Skin of body (tissue), 2 donors: ENCODE data around the gene CMSS1. TPM values are rescaled to one million over a fixed set of nuclear protein-coding genes. Genes with fewer than 3 reads are reported as not detected.

Experiments
- DNase-seq: peaks from one replicate; lab custom pipeline; 2025; lab: John Stamatoyannopoulos, UW
- total RNA-seq: library from RNA; depleted of rRNA; stranded (reverse); fragments of >200 nt; gene quantifications from one replicate; pipeline ENCODE4 v1.2.3, GENCODE V29; 2014

The CMSS1 gene
- total RNA-seq: 12.9 TPM

DNA sequence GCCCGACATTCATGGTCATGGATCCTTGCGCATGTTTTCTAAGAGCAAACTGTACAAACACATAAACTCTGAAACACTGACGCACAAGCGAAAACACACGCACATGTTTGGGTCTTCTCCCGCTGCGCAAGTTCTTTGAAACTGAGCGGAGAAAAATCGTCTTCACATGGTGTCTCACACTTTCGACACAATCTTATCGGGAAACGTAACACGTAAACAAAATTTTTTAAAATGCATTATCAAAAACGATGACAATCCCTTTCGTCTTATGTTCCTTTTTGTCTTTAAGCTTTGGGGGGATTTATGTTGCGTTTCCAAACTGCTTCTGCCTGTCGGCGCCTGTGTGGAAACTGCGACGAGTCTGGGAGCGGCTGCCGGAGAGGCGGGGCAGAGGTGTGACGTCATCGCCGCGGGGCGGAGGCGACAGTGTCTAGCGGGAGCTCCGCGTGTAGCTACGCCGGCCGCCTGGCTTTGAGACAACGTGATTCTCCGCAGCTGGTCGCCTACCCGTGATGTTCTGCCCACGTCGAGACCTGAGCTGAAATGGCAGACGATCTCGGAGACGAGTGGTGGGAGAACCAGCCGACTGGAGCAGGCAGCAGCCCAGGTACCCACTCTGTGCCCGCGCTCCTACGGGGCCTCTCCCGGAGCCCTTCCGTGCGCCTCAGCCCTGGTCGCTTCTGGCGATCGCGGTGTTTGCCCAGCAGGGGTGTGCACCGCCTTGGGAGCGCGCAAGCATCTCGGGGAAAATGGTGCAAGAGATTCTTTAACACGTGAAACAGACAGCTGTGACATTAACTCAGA lies at the start of gene CMSS1:
TSS of gene CMSS1 (plus strand) at position 426 of the 804 bp plus-strand sequence.
- DNase-seq: peak; percentile 94

DNA sequence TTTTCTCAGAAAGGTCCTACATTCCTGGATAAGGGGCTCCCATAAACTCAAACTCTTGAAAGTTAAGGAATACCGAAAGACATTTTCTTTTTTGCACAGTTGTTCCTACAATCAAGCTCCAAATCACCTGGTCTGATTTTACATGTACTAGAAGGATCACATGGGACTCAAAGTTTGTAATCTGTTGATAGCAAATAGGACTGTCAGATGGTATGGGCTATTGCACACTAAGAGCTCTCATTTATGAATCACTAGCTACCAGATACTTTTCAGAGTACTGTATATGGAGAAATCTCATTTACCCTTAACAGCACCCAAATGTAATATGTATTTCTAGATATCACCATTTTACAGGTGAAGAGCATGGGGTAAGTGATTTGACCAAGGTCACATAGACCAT lies 49.5 kb upstream of the CMSS1 start:
- no peak for DNase-seq

DNA sequence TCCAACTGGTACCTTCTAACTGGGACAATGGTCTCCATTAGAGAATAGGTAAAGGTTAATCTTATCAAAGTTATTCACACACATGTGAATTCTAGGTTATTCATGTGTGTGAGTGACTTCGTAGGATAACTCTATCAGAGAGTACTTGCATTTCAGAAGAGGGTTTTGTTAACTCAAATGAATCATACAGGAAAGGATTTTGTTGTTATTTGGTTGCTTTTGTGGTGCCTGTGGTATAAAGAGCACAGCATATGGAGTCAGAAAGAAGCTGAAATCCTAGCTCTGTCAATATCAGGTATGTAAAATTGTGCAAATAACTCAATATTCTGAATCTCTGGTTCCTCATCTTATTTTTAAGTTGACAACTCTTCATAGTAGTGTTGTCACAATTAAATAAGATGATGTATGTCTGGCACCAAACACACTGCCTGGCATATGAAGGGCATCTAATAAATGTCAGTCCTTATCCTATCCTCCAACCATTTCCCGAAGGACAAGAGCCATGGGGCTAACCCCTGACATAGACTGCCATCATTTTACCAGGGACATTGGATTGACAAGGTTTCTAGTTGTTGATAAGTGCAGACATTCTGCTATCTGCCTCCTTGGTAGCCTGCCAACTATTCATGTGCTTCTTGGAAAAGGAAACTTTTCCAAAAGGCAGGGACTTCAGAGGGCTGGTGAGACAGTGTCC lies 48.7 kb upstream of the CMSS1 start:
- DNase-seq: no peak

DNA sequence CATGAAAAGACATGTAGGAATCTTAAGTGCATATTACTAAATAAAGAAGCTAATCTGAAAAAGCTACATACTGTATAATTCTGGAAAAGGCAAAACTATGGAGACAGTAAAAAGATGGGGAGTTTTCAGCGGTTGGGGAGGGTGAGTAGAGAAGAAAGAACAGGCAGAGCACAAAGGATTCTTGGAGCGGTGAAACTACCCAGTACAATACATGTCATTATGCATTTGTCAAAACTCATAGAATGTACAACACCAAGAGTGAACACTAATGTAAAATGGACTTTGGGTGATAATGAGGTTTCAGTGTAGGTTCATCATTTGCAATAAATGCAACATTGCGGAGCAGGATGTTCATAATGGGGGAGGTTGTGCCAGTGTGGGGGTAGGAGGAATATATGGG lies 45.5 kb upstream of the CMSS1 start:
- no peak for DNase-seq

DNA sequence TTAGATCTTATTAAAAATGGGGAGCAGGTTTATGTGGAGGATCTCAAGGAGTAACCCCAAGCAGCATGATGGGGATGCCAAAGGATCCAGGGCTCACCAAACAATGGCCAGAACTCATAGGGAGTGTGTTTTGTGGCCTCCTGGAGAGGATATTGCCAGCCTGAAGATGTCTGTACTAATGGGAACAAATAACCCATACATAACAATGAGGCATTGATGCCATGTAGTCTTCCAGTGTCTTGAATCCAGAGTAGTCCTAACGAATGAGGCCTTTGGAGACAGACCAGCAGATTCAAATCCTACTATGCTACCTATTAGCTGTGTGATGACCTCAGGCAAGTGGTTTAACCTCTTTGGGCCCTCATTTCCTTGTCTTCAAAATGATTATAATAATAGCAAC lies 45.0 kb upstream of the CMSS1 start:
- DNase-seq: no peak

DNA sequence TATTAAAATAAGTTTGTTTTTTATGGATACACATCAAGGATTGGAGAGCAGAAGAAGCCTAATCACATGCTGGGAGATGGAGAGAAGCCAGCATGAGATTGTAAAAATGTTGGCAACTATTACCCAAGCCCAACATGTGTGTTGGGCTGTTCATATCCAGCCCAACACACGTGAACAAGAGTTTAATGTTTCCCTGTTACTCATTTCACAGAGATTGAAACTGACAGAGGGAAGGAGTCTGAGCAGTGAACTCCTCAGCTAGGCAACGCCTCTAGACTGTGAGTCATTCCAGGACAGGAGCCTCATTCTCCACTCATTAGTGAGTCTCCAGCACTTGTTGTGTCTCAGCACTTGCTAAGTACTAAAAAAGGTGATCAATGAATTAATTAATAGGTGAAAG lies 43.2 kb upstream of the CMSS1 start:
- DNase-seq: peak; percentile 69

DNA sequence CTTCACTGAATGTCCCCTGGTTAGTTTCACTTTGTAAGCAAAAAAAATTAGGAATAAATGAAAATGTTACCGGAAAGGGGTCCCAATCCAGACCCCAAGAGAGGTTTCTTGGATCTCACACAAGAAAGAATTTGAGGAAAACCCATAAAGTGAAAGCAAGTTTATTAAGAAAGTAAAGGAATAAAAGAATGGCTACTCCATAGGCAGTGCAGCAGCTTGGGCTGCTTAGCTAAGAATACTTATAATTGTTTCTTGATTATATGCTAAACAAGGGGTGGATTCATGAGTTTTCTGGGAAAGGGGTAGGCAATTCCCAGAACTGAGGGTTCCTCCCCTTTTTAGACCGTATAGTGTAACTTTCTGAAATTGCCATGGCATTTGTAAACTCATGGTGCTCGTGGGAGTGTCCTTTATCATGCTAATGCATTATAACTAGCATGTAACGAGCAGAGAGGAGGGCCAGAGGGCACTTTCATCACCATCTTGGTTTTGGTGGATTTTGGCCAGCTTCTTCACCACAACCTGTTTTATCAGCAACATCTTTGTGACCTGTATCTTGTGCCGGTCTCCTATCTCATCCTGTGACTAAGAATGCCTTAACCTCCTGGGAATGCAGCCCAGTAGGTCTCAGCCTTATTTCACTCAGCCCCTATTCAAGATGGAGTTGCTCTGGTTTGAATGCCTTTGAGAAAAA lies 41.0 kb upstream of the CMSS1 start:
- DNase-seq: no peak

DNA sequence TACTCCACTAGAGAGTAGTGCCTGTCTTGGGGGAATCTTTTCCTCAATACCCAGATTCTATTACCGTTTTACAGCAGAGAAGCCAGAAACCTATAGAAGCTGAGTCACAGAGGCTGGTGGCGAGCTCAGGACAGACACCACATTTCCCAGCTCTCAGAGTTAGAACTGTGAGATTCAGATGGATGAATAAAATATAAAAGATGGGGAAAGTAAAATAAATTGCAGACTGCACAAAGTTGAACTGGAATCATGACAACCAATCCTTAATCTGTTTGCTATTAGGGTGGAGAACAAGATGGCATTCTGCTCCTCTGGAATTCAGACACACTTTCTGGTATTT lies 40.5 kb upstream of the CMSS1 start:
- DNase-seq: no peak

DNA sequence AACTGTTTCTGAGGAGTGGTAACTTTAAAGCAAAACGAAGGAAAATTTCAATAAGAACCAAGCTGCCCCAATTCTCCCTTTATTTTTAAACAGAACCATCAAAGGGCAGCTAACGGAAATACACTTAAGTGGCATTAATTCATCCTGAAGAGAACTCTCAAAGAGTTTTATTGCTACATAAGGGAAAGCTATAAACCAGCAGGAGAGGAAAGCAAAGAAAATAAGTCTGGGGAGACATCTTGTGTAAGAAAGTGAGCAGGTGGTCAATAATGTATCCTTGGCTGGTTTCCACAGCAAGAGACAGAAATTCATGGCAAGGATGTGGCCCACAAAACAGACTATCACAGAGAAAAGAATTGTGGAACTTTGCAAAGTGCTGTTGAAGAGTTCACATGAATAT lies 40.0 kb upstream of the CMSS1 start:
- no peak for DNase-seq

DNA sequence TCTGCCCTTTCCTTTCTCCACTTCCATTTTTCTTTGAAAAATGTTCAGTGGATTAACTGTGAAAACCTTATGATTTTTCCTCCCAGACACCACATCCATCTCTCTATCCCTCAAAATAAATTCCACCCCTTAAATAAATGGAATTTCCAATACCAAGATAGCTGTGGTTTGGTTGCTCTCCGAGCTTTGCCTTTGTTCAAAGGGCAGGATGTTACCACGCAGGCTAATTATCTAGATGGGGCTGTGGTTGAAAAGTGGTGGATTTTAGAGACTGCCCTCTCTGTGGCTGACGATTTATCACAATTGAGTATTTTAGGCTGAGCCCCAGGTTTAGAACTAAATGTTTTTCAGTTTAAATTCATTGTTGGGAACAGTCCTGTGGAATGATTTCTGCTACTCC lies 36.9 kb upstream of the CMSS1 start:
- DNase-seq: no peak

DNA sequence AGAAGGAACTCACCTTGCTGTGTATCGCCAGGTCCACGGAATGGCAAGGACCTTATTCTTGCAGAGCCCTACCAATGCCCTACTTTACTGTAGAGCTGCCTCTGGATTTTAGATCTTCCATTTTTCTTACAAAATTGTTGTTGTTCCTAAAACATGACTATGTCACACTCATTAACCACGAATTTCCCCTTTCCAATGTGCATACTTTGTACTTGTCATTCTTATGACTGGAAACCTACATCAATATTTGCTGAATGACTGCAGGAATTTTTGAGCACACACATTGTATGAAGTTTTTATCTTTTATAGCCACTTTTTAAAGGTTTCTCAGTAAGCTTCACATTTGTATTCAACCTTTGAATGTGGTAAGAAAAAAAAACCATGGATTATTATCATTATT lies 35.9 kb upstream of the CMSS1 start:
- no peak for DNase-seq

DNA sequence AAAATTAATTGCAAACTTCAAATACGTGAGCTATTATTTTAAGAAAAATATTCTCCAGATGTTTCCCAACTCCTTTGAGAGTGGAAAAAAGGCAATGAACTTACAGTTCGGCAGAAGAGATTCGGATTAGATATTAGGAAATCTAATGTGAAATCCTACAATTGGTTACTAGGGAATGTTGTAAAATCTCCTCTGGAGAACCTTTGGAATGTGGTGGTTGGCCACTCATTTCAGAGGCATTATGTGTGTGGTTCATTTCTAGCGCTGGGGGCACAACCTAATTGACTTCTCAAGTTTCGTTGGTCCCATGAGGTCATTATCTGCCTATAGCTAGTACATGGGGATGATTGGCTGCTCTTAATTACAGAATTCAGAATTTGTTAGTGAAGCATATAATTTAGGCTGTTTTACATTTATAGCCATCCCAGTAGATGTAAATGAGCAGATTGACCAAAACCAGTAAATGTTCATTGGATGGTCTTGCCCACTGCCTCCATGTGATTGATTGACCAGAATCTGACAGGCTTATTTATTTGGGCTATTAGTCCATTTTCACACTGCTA lies 34.6 kb upstream of the CMSS1 start:
- DNase-seq: no peak

DNA sequence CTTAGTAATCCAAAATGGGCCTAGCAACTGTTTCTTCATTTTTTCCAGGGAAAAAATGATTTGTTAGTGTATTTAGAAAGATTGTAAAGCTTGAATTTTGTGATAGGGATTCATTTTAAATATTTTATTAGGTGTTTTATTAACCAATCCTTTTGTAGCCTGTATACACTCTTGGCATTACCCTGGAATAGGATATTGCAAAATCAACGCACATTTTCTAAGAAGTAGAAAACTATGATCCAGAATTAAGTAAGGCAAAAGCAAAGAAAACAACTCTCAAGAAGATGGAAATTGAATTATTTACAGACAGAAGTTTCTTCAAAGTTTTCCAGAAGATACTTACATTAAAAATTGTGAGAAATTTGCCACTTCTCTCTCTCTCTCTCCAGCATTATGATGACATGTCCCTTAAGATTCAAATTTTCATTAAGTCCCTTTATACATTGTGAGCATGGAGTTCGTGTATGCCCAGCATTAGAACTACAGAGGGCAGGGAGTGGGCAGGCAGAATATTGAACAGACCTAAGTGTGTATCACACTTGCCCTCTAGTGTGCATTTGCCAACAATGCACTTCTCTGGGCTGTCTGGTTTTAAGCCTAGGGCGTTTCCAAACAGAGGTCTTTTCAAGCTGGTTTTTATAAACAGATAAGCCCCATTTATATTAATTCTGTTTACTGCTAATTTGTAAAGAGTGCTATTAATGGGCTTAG lies 28.5 kb upstream of the CMSS1 start:
- DNase-seq: no peak

DNA sequence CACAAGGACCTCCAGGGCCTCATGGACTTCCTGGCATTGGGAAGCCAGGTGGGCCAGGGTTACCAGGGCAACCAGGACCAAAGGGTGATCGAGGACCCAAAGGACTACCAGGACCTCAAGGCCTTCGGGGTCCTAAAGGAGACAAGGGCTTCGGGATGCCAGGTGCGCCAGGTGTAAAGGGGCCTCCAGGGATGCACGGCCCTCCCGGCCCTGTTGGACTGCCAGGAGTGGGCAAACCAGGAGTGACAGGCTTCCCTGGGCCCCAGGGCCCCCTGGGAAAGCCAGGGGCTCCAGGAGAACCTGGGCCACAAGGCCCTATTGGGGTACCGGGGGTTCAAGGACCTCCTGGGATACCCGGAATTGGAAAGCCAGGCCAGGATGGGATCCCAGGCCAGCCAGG lies 23.2 kb upstream of the CMSS1 start:
- DNase-seq: no peak

DNA sequence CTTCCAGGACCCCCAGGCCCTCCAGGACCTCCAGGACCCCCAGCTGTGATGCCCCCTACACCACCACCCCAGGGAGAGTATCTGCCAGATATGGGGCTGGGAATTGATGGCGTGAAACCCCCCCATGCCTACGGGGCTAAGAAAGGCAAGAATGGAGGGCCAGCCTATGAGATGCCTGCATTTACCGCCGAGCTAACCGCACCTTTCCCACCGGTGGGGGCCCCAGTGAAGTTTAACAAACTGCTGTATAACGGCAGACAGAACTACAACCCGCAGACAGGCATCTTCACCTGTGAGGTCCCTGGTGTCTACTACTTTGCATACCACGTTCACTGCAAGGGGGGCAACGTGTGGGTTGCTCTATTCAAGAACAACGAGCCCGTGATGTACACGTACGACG lies 22.1 kb upstream of the CMSS1 start:
- no peak for DNase-seq

DNA sequence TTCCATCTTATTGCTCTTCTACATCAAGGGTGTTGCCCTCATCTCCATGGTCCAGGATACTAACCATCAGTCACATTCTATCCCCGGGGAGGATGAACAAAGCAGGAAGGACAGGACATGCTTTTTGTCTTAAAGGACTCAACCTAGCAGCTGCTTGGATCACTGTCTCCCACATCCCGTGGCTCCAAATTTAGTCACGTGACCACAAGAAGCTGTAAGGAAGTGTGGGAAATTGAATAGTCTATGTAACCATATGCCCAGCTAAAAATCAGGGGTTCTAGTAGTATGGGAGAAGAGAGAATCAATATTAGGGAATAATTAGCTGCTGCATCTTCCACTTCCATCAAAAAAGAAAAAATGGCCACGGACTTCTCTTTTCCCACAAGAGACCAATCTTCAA lies 18.2 kb upstream of the CMSS1 start:
- DNase-seq: no peak

DNA sequence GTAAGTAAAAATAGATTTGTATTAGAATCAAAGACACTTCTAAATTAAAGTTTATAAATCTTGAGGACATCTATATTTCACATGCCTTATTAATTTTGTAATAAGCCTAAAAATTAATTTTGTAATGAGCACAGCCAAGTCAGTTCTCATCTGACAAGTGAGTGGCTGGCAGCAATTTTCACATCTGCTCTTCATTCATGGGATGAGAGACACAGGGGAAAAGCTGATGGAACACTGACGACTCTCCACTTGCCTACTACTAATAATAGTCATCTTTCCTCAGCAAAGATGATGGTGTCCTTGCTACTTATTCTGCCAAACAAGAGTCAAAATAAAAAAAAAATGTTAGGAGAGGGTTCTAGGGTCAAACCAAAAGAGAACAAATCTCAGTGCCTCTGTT lies 14.4 kb upstream of the CMSS1 start:
- DNase-seq: peak; percentile 90

DNA sequence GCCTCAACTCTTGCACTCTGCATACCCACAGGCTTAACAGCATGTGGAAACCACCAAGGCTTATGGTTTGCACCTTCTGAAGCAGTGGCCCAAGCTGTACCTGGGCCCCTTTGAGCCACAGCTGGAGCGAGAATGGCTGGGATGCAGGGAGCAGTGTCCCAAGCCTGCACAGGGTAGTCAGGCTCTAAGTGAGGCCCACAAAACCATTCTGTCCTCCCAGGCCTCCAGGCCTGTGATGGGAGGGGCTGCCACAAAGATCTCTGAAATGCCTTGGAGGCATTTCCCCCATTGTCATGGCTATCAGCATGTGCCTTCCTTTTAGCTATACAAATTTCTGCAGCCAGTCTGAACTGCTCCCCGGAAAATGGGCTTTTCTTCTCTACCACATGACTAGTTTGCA lies 12.5 kb upstream of the CMSS1 start:
- no peak for DNase-seq

DNA sequence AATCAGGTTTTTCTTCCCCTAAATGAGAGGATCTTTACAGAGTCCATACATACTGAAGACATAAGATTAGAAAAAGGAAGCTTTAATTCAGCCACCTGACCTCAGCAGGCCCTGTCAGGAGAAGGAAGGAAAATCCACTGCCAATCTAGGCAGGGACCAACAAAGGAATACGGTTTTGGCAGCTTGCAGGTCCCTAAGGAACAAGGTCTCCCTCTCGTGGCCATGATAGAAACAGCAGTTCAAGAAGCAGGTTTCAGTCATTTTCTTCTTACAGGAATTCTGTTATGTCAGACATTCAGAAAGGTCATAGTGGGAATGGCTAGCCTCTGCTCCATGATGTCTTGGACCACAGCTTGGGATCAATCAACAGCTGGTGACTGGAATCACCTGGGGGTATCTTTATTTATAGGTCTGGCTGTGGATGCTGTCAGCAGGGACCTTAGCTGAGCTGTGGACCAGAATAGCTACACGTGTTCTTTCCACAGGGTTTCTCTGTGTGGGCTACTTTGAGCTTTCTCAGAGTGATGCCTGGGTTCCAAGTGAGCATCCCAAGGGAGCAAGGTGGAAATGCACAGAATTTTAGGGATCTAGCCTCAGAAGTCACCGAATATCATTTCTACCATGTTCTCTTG lies 9.4 kb upstream of the CMSS1 start:
- DNase-seq: peak; percentile 30

DNA sequence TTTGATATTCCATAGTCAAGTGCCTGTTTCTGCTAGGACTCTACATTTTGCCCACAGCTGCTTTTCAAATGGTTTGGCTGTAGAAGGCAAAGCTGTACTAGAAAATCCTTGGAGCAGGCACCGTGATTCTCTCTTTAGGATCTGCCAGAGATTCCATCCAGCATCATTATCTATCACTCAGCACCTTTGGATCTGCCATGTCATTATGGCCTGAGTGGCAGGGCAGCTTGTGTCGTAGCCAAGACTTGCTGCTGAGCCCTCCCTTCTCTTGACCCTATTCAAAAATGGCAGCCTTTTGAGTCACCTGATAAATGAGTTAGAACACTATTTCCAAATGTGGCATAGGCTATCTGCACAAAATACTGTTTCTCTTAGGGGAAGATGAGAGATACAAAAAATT lies 8.1 kb upstream of the CMSS1 start:
- DNase-seq: no peak

DNA sequence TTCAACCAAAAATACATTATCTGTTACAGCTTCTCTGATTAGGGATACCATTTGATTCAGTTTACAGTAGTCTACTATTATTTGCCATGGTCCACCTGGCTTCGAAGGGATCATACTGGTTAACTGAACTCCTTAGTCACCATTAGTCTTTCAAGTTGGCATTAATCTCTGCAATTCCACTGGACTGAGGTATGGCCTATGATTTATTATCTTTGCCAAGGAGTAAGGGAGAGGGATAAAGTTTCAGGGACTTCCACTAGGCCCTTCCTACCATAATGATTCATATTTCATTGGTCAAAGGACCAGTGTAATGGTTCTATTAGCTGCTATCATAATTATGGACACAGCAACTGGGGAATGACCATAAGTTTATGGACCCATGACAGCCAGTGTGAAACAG lies 7.3 kb upstream of the CMSS1 start:
- DNase-seq: no peak
